ENCODE measurements around the gene SSBP3. TPM values are rescaled to one million over a fixed set of nuclear protein-coding genes. Genes with fewer than 3 reads are reported as not detected.
"Not testable (repeated sequence)": the region's sequence is repeated elsewhere in the genome, so short reads cannot be mapped to it uniquely, and the experiment has no call there.

The SSBP3 gene
- total RNA-seq, 2 donors from 2014 or later = 63.8 to 76.5 TPM

- no peak for TF ChIP-seq CTCF (IDR thresholded peaks at IDR 0.05)
- intact Hi-C loops (cut with DNase I) = no loop called here
- H3K4me3 ChIP-seq = no peak overlapping the region
- H3K9ac ChIP-seq (ENCODE audit: low read depth in 2 of 2, low read length in 2 of 2) = peak overlapping the region in 1 of 2 donors; percentile 48
- no peaks in the 10 kb centered on the region for H3K9me3 ChIP-seq
- peaks cover 4% of the 10 kb centered on the region for H3K4me1 ChIP-seq
- H3K36me3 ChIP-seq = no peaks in the 10 kb centered on the region
- no peak for DNase-seq
- peak overlapping the region; percentile 65 for H3K27ac ChIP-seq
- H3K27me3 ChIP-seq = no peaks in the 10 kb centered on the region
These were observed 57.5 kb downstream of the SSBP3 start for GRCh38 chr1:54348700-54349021.

GRCh38 chr1:54347955-54348699 lies 58.1 kb downstream of the SSBP3 start:
- DNase-seq = peak; percentile 84
- H3K9ac ChIP-seq (ENCODE audit: low read depth in 2 of 2, low read length in 2 of 2) = peak overlapping the region in 1 of 2 donors; percentile 51
- intact Hi-C loops (cut with DNase I) = no loop called here
- no peaks in the 10 kb centered on the region for H3K27me3 ChIP-seq
- H3K4me1 ChIP-seq = peaks cover 9% of the 10 kb centered on the region
- no peak overlapping the region for H3K4me3 ChIP-seq
- H3K36me3 ChIP-seq = no peaks in the 10 kb centered on the region
- no peaks in the 10 kb centered on the region for H3K9me3 ChIP-seq
- no peak for TF ChIP-seq CTCF (IDR thresholded peaks at IDR 0.05)
- H3K27ac ChIP-seq = peak overlapping the region; percentile 65

GRCh38 chr1:54347261-54347954 lies 58.8 kb downstream of the SSBP3 start:
- Histone ChIP-seq H3K27ac (peak overlapping the region; percentile 65), H3K36me3 (no peaks in the 10 kb centered on the region), H3K9ac (ENCODE audit: low read depth in 2 of 2, low read length in 2 of 2) (peak overlapping the region in 1 of 2 donors; percentile 51), H3K4me1 (peaks cover 15% of the 10 kb centered on the region), H3K27me3 (no peaks in the 10 kb centered on the region), H3K4me3 (no peak overlapping the region), H3K9me3 (no peaks in the 10 kb centered on the region)
- no peak for DNase-seq
- intact Hi-C loops (cut with DNase I) = no loop called here
- TF ChIP-seq CTCF (IDR thresholded peaks at IDR 0.05) = no peak

- H3K4me3 ChIP-seq; H3K27me3 ChIP-seq; intact Hi-C loops (cut with DNase I); H3K36me3 ChIP-seq; H3K9me3 ChIP-seq: not testable (repeated sequence)
- H3K4me1 ChIP-seq = peaks cover 19% of the 10 kb centered on the region
- DNase-seq = peak; percentile 58
- peak overlapping the region in 1 of 2 donors; percentile 31 for H3K9ac ChIP-seq (ENCODE audit: low read depth in 2 of 2, low read length in 2 of 2)
- peak overlapping the region; percentile 23 for H3K27ac ChIP-seq
These were observed 60.6 kb downstream of the SSBP3 start for GRCh38 chr1:54345548-54345947.

- TF ChIP-seq CTCF (IDR thresholded peaks at IDR 0.05) = no peak
- no peaks in the 10 kb centered on the region for H3K36me3 ChIP-seq
- H3K4me3 ChIP-seq = no peak overlapping the region
- peak overlapping the region in 1 of 2 donors; percentile 31 for H3K9ac ChIP-seq (ENCODE audit: low read depth in 2 of 2, low read length in 2 of 2)
- intact Hi-C loops (cut with DNase I) = no loop called here
- H3K4me1 ChIP-seq = peaks cover 19% of the 10 kb centered on the region
- H3K9me3 ChIP-seq = no peaks in the 10 kb centered on the region
- peak overlapping the region; percentile 23 for H3K27ac ChIP-seq
- no peak for DNase-seq
- H3K27me3 ChIP-seq = no peaks in the 10 kb centered on the region
These were observed 61.1 kb downstream of the SSBP3 start for GRCh38 chr1:54345116-54345515.
